Activated CD8-positive, alpha-beta T cell treated with anti-CD3 and anti-CD28 coated beads for 36 hours (primary cell): ENCODE results near the gene CARS1. TPM values are rescaled to one million over a fixed set of nuclear protein-coding genes. Genes with fewer than 3 reads are reported as not detected.
A peak's percentile ranks its signal among the peaks of the same experiment; 100 is the strongest.

ENCODE experiments used
- ATAC-seq: fragments of 200-7000 bp; cut with Tn5 transposase; one replicate; pipeline ENCODE4 v1.10.0; 2021; ENCODE audit warnings: mild to moderate bottlenecking, moderate library complexity
- CTCF ChIA-PET: fragments of 350-600 bp; sonication (Branson Sonifier 250); formaldehyde crosslinking; loops from one replicate; lab custom pipeline; 2021; ENCODE audit warnings: antibody characterized with exemption; lab: Charles Lee
- POLR2A ChIA-PET: fragments of 350-600 bp; sonication (Branson Sonifier 250); formaldehyde crosslinking; loops from one replicate; lab custom pipeline; 2021; ENCODE audit warnings: antibody characterized with exemption; lab: Charles Lee
- DNase-seq: peaks from one replicate; pipeline ENCODE4 v3.0.0-alpha.2; 2020
- H3K27ac Mint-ChIP-seq: one replicate; pipeline ENCODE4 v1.8.0; 2021; ENCODE audit warnings: mild to moderate bottlenecking, mixed read lengths
- H3K27me3 Mint-ChIP-seq: one replicate; pipeline ENCODE4 v1.8.0; 2021; ENCODE audit warnings: mixed read lengths
- H3K36me3 Mint-ChIP-seq: one replicate; pipeline ENCODE4 v1.8.0; 2021; ENCODE audit warnings: low read depth, mixed read lengths
- H3K4me1 Mint-ChIP-seq: one replicate; pipeline ENCODE4 v1.8.0; 2021; ENCODE audit warnings: low read depth, mixed read lengths
- H3K4me3 Mint-ChIP-seq: one replicate; pipeline ENCODE4 v1.8.0; 2021; ENCODE audit warnings: mild to moderate bottlenecking, moderate library complexity, mixed read lengths
- H3K9me3 Mint-ChIP-seq: one replicate; pipeline ENCODE4 v1.8.0; 2021; ENCODE audit warnings: mixed read lengths
- CTCF ChIP-seq: fragments of 200-600 bp; IDR thresholded peaks from one replicate; pipeline ENCODE4 v1.8.0; 2022; ENCODE audit warnings: antibody characterized with exemption, mild to moderate bottlenecking
- intact Hi-C: fragments of 100-400 bp; cut with micrococcal nuclease; formaldehyde crosslinking; loops from one replicate; pipeline ENCODE4 v1.10.0; 2022
- total RNA-seq, 2 experiments: library from RNA; stranded (reverse); gene quantifications; one replicate each; pipeline ENCODE4 v1.2.3, GENCODE V29; 2021

Gene CARS1
- total RNA-seq, 2 experiments from 2014 or later: 82.7 to 88.2 TPM

GRCh38 chr11:3052109-3052479 is 5.1 kb downstream of the CARS1 start:
- H3K9me3 Mint-ChIP-seq: no peaks in the 10 kb centered on the region
- H3K27me3 Mint-ChIP-seq: no peaks in the 10 kb centered on the region

GRCh38 chr11:3051196-3052108 is 5.8 kb downstream of the CARS1 start:
- TF ChIP-seq CTCF: no peak
- Mint-ChIP-seq H3K27ac (peak overlapping the region; percentile 8), H3K4me1 (peaks cover 59% of the 10 kb centered on the region), H3K9me3 (no peaks in the 10 kb centered on the region), H3K36me3 (peaks cover 26% of the 10 kb centered on the region), H3K27me3 (no peaks in the 10 kb centered on the region), H3K4me3 (no peak overlapping the region)
- DNase-seq (no peak), ATAC-seq (no peak)
- intact Hi-C loops: no loop called here
- ChIA-PET CTCF (interaction anchor here (0.9 to 3.3 kb wide), 3 partner anchors 14 to 122 kb away, joined by 3 to 16 read pairs (median 11); no protein-coding TSS in a partner anchor), POLR2A (interaction anchor here (0.8 kb wide), 1 partner anchor 25 kb away, joined by 4 read pairs; no protein-coding TSS in a partner anchor)

More at GRCh38 chr11:3052109-3052479, 5.1 kb downstream of the CARS1 start:
- peaks cover 58% of the 10 kb centered on the region for H3K4me1 Mint-ChIP-seq
- TF ChIP-seq CTCF: no peak
- intact Hi-C loops: no loop called here
- no peak for ATAC-seq
- no peak overlapping the region for H3K27ac Mint-ChIP-seq
- H3K36me3 Mint-ChIP-seq: peaks cover 24% of the 10 kb centered on the region
- ChIA-PET CTCF (interaction anchor here (3.3 kb wide), 1 partner anchor 39 kb away, joined by 16 read pairs; no protein-coding TSS in a partner anchor), POLR2A (interaction anchor here (0.8 kb wide), 1 partner anchor 25 kb away, joined by 4 read pairs; no protein-coding TSS in a partner anchor)
- peak; percentile 39 for DNase-seq
- no peak overlapping the region for H3K4me3 Mint-ChIP-seq

GRCh38 chr11:3050386-3051195 is 6.6 kb downstream of the CARS1 start:
- no peaks in the 10 kb centered on the region for H3K9me3 Mint-ChIP-seq
- DNase-seq (no peak), ATAC-seq (no peak)
- TF ChIP-seq CTCF: no peak
- no peak overlapping the region for H3K4me3 Mint-ChIP-seq
- no peaks in the 10 kb centered on the region for H3K27me3 Mint-ChIP-seq
- ChIA-PET CTCF (interaction anchor here (0.9 to 3.3 kb wide), 5 partner anchors 13 to 121 kb away, joined by 3 to 16 read pairs (median 5); no protein-coding TSS in a partner anchor), POLR2A (interaction anchor here (0.7 kb wide), 1 partner anchor 38 kb away, joined by 3 read pairs; no protein-coding TSS in a partner anchor)
- peak overlapping the region; percentile 81 for H3K27ac Mint-ChIP-seq
- intact Hi-C loops: no loop called here
- peaks cover 51% of the 10 kb centered on the region for H3K4me1 Mint-ChIP-seq
- H3K36me3 Mint-ChIP-seq: peaks cover 22% of the 10 kb centered on the region

GRCh38 chr11:3049430-3050243 is 7.6 kb downstream of the CARS1 start:
- Mint-ChIP-seq H3K9me3 (no peaks in the 10 kb centered on the region), H3K27me3 (no peaks in the 10 kb centered on the region), H3K36me3 (peaks cover 21% of the 10 kb centered on the region), H3K27ac (peak overlapping the region; percentile 81), H3K4me1 (peaks cover 46% of the 10 kb centered on the region), H3K4me3 (peak overlapping the region; percentile 13)
- ChIA-PET POLR2A (interaction anchor here (0.7 to 2.5 kb wide), 3 partner anchors 11 to 39 kb away, joined by 3 to 11 read pairs (median 3); no protein-coding TSS in a partner anchor), CTCF (interaction anchor here (1.3 to 3.3 kb wide), 4 partner anchors 12 to 42 kb away, joined by 3 to 16 read pairs (median 8); no protein-coding TSS in a partner anchor)
- ATAC-seq (peak; percentile 93), DNase-seq (peak; percentile 78)
- intact Hi-C loops: no loop called here
- TF ChIP-seq CTCF: no peak
